Activated CD4-positive, alpha-beta T cell treated with anti-CD3 and anti-CD28 coated beads, Interleukin-2, amount 50 U/mL, for 1 hour (primary cell): Measurements from ENCODE around the gene CACNA1F.

Source experiments
- DNase-seq: peaks from one replicate; pipeline ENCODE4 v3.0.0-alpha.2; 2020

Gene CACNA1F

GRCh38 chrX:49257074-49257790, 24.1 kb upstream of the CACNA1F start:
- DNase-seq, result no peak

GRCh38 chrX:49256268-49256995, 23.3 kb upstream of the CACNA1F start:
- DNase-seq, result no peak

GRCh38 chrX:49254639-49255038, 21.5 kb upstream of the CACNA1F start:
- no peak for DNase-seq

- DNase-seq, result no peak
These were observed 18.2 kb upstream of the CACNA1F start for GRCh38 chrX:49251325-49251724.

GRCh38 chrX:49250578-49250977, 17.4 kb upstream of the CACNA1F start:
- no peak for DNase-seq

GRCh38 chrX:49250066-49250465, 16.9 kb upstream of the CACNA1F start:
- no peak for DNase-seq

- no peak for DNase-seq
These were observed 16.5 kb upstream of the CACNA1F start for GRCh38 chrX:49249616-49250015.

GRCh38 chrX:49249071-49249470, 15.9 kb upstream of the CACNA1F start:
- no peak for DNase-seq

- no peak for DNase-seq
These were observed 15.0 kb upstream of the CACNA1F start for GRCh38 chrX:49247916-49248811.

- no peak for DNase-seq
These were observed 14.2 kb upstream of the CACNA1F start for GRCh38 chrX:49247346-49247745.

- no peak for DNase-seq
These were observed 13.4 kb upstream of the CACNA1F start for GRCh38 chrX:49246541-49246940.

- no peak for DNase-seq
These were observed 11.1 kb upstream of the CACNA1F start for GRCh38 chrX:49244207-49244606.

GRCh38 chrX:49243166-49243565, 10.0 kb upstream of the CACNA1F start:
- DNase-seq, result no peak

GRCh38 chrX:49242545-49243066, 9.5 kb upstream of the CACNA1F start:
- no peak for DNase-seq

GRCh38 chrX:49238735-49239134, 5.6 kb upstream of the CACNA1F start:
- DNase-seq, result no peak

- DNase-seq, result no peak
These were observed 3.9 kb upstream of the CACNA1F start for GRCh38 chrX:49237060-49237459.

GRCh38 chrX:49233887-49234555, 881 bp upstream of the CACNA1F start:
- no peak for DNase-seq

GRCh38 chrX:49232525-49232924, 615 bp downstream of the CACNA1F start:
- DNase-seq, result no peak

GRCh38 chrX:49231333-49232000, 1.7 kb downstream of the CACNA1F start:
- DNase-seq, result no peak

GRCh38 chrX:49230500-49231232, 2.5 kb downstream of the CACNA1F start:
- DNase-seq, result peak; percentile 46

GRCh38 chrX:49228185-49228584, 5.0 kb downstream of the CACNA1F start:
- DNase-seq, result no peak
